ENCODE measurements around the gene SOX2. TPM values are rescaled to one million over a fixed set of nuclear protein-coding genes. Genes with fewer than 3 reads are reported as not detected.

The SOX2 gene
- total RNA-seq, 3 donors from 2014 or later = under 0.01 to 0.16 TPM; not detected in 1

DNA sequence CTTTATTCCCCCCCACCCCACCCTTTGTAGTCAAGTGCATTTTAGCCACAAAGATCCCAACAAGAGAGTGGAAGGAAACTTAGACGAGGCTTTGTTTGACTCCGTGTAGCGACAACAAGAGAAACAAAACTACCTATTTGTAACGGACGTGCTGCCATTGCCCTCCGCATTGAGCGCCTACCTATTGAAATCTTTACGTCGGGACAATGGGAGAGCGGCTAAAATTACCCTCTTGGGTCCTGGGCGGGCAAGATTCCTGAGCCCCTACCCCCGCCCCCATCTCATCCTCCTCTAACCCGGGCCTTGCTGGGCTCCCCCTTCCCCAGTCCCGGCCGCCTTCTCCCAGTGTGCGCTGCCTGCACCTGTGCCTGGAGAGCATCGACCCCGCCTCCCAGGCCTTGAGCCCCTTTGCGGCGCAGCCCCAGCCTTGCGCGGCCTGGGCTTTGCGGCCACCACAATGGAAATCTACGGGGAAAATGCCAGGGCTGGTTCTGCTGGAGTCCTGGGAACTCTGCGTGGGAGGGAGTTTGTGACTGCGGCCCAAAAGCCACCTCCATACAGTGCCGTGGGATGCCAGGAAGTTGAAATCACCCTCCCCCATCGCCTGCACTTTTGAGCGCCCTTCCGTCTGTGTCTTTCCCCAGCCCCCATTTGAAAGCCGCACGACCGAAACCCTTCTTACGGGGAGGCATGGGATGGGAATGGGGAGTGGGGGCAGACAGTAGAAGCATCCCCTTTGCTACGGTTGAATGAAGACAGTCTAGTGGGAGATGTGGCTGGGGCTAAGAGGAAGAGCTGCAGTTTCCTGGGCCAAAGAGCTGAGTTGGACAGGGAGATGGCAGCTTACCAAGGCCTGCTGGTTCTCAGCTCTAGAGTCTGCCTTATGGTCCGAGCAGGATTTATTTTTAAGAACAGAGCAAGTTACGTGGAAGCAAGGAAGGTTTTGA is 1.1 kb upstream of the SOX2 start:
- Histone ChIP-seq H3K4me3 (peak overlapping the region in 1 of 3 donors; percentile 61), H3K9me3 (no peaks in the 10 kb centered on the region), H3K27me3 (peaks cover 17 to 98% of the 10 kb centered on the region in 2 donors), H3K27ac (no peak overlapping the region), H3K4me1 (peaks cover 3 to 9% of the 10 kb centered on the region in 2 donors), H3K36me3 (no peaks in the 10 kb centered on the region)
- no peak for TF ChIP-seq POLR2A (IDR thresholded peaks at IDR 0.05)
- TF ChIP-seq, protein P1, sequence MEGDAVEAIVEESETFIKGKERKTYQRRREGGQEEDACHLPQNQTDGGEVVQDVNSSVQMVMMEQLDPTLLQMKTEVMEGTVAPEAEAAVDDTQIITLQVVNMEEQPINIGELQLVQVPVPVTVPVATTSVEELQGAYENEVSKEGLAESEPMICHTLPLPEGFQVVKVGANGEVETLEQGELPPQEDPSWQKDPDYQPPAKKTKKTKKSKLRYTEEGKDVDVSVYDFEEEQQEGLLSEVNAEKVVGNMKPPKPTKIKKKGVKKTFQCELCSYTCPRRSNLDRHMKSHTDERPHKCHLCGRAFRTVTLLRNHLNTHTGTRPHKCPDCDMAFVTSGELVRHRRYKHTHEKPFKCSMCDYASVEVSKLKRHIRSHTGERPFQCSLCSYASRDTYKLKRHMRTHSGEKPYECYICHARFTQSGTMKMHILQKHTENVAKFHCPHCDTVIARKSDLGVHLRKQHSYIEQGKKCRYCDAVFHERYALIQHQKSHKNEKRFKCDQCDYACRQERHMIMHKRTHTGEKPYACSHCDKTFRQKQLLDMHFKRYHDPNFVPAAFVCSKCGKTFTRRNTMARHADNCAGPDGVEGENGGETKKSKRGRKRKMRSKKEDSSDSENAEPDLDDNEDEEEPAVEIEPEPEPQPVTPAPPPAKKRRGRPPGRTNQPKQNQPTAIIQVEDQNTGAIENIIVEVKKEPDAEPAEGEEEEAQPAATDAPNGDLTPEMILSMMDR (IDR thresholded peaks at IDR 0.05) = no peak
- TF ChIP-seq POLR2AphosphoS5 (IDR thresholded peaks at IDR 0.05) = no peak
- intact Hi-C loops (cut with DNase I; ENCODE audit: low total_unique reads) = no loop called here
- no peak for DNase-seq (ENCODE audit: low spot score in 2 of 2)

DNA sequence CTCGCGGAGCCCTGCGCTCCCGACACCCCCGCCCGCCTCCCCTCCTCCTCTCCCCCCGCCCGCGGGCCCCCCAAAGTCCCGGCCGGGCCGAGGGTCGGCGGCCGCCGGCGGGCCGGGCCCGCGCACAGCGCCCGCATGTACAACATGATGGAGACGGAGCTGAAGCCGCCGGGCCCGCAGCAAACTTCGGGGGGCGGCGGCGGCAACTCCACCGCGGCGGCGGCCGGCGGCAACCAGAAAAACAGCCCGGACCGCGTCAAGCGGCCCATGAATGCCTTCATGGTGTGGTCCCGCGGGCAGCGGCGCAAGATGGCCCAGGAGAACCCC is 464 bp downstream of the SOX2 start:
- intact Hi-C loops (cut with DNase I; ENCODE audit: low total_unique reads) = no loop called here
- no peak for DNase-seq (ENCODE audit: low spot score in 2 of 2)
- peaks cover 3 to 9% of the 10 kb centered on the region in 2 donors for H3K4me1 ChIP-seq
- TF ChIP-seq POLR2AphosphoS5 (IDR thresholded peaks at IDR 0.05) (no peak), POLR2A (IDR thresholded peaks at IDR 0.05) (no peak)
- TF ChIP-seq, protein P1 (IDR thresholded peaks at IDR 0.05) = no peak
- no peaks in the 10 kb centered on the region for H3K9me3 ChIP-seq
- no peaks in the 10 kb centered on the region for H3K36me3 ChIP-seq
- H3K27ac ChIP-seq = no peak overlapping the region
- H3K27me3 ChIP-seq = peaks cover 17 to 98% of the 10 kb centered on the region in 2 donors
- H3K4me3 ChIP-seq = peak overlapping the region; percentile 6 to 61 (median 34)

DNA sequence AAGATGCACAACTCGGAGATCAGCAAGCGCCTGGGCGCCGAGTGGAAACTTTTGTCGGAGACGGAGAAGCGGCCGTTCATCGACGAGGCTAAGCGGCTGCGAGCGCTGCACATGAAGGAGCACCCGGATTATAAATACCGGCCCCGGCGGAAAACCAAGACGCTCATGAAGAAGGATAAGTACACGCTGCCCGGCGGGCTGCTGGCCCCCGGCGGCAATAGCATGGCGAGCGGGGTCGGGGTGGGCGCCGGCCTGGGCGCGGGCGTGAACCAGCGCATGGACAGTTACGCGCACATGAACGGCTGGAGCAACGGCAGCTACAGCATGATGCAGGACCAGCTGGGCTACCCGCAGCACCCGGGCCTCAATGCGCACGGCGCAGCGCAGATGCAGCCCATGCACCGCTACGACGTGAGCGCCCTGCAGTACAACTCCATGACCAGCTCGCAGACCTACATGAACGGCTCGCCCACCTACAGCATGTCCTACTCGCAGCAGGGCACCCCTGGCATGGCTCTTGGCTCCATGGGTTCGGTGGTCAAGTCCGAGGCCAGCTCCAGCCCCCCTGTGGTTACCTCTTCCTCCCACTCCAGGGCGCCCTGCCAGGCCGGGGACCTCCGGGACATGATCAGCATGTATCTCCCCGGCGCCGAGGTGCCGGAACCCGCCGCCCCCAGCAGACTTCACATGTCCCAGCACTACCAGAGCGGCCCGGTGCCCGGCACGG is 991 bp downstream of the SOX2 start:
- intact Hi-C loops (cut with DNase I; ENCODE audit: low total_unique reads) = no loop called here
- DNase-seq (ENCODE audit: low spot score in 2 of 2) = no peak
- H3K27ac ChIP-seq = no peak overlapping the region

DNA sequence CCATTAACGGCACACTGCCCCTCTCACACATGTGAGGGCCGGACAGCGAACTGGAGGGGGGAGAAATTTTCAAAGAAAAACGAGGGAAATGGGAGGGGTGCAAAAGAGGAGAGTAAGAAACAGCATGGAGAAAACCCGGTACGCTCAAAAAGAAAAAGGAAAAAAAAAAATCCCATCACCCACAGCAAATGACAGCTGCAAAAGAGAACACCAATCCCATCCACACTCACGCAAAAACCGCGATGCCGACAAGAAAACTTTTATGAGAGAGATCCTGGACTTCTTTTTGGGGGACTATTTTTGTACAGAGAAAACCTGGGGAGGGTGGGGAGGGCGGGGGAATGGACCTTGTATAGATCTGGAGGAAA is 1.5 kb downstream of the SOX2 start:
- no peaks in the 10 kb centered on the region for H3K36me3 ChIP-seq
- H3K4me1 ChIP-seq = peaks cover 3 to 9% of the 10 kb centered on the region in 2 donors
- H3K9me3 ChIP-seq = no peaks in the 10 kb centered on the region
- intact Hi-C loops (cut with DNase I; ENCODE audit: low total_unique reads) = no loop called here
- H3K27me3 ChIP-seq = peaks cover 17 to 98% of the 10 kb centered on the region in 2 donors
- H3K4me3 ChIP-seq = no peak overlapping the region
- DNase-seq (ENCODE audit: low spot score in 2 of 2) = no peak
- TF ChIP-seq, protein P1 (IDR thresholded peaks at IDR 0.05) = no peak
- TF ChIP-seq POLR2AphosphoS5 (IDR thresholded peaks at IDR 0.05) (no peak), POLR2A (IDR thresholded peaks at IDR 0.05) (no peak)
- no peak overlapping the region for H3K27ac ChIP-seq

More for the DNA sequence above, 991 bp downstream of the SOX2 start:
- Histone ChIP-seq H3K4me3 (peak overlapping the region; percentile 6 to 61 (median 34)), H3K36me3 (no peaks in the 10 kb centered on the region), H3K27me3 (peaks cover 17 to 98% of the 10 kb centered on the region in 2 donors), H3K9me3 (no peaks in the 10 kb centered on the region), H3K4me1 (peaks cover 3 to 9% of the 10 kb centered on the region in 2 donors)
- TF ChIP-seq POLR2AphosphoS5 (IDR thresholded peaks at IDR 0.05) = no peak
- TF ChIP-seq, protein P1 (IDR thresholded peaks at IDR 0.05) = no peak
- no peak for TF ChIP-seq POLR2A (IDR thresholded peaks at IDR 0.05)
